Fibroblast of the aortic adventitia (primary cell): ENCODE measurements around the gene NRXN3. TPM values are rescaled to one million over a fixed set of nuclear protein-coding genes. Genes with fewer than 3 reads are reported as not detected.

Experiments used
- DNase-seq: peaks from one replicate; pipeline ENCODE4 v3.0.0-alpha.2; 2010; ENCODE audit warnings: low read depth
- H3K4me3 ChIP-seq: 2 replicates; pipeline ENCODE4 v1.5.1; 2011; ENCODE audit warnings: low read depth, mild to moderate bottlenecking, control low read depth, low read length, moderate library complexity
- total RNA-seq: library from RNA; depleted of rRNA; stranded (reverse); fragments of >200 nt; gene quantifications from 2 replicates; pipeline ENCODE4 v1.2.3, GENCODE V29; 2012; ENCODE audit warnings: low replicate concordance
- TF ChIP-seq, protein P1 (sequence below): IDR thresholded peaks from 2 replicates; pipeline ENCODE4 v1.5.1; 2011; ENCODE audit warnings: mild to moderate bottlenecking, low read length, control low read depth, inconsistent platforms; ENCODE audit not compliant: insufficient read depth

NRXN3 gene
- total RNA-seq, 1 donor = 0.18 TPM

DNA sequence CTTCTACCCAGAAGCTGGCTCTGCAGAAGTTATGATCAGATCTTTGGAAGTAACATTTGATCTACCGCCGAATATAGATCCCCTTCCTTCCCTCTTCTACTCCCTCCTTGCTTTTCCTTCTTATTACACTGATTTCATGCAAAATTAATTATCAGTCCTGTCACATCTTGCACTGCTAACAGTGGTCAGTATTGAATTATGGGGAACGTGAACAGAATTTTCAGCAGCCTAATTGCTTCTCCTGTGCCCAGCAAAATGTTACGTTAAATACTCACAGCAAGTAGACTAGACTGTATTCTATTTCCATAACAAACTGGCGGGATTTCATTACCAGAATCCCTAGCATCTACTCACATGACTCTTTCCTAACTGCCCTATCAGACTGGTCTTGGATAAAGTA lies 1444.3 kb downstream of the NRXN3 start:
- TF ChIP-seq, protein P1, sequence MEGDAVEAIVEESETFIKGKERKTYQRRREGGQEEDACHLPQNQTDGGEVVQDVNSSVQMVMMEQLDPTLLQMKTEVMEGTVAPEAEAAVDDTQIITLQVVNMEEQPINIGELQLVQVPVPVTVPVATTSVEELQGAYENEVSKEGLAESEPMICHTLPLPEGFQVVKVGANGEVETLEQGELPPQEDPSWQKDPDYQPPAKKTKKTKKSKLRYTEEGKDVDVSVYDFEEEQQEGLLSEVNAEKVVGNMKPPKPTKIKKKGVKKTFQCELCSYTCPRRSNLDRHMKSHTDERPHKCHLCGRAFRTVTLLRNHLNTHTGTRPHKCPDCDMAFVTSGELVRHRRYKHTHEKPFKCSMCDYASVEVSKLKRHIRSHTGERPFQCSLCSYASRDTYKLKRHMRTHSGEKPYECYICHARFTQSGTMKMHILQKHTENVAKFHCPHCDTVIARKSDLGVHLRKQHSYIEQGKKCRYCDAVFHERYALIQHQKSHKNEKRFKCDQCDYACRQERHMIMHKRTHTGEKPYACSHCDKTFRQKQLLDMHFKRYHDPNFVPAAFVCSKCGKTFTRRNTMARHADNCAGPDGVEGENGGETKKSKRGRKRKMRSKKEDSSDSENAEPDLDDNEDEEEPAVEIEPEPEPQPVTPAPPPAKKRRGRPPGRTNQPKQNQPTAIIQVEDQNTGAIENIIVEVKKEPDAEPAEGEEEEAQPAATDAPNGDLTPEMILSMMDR = no peak
- H3K4me3 ChIP-seq = no peak overlapping the region
- no peak for DNase-seq

DNA sequence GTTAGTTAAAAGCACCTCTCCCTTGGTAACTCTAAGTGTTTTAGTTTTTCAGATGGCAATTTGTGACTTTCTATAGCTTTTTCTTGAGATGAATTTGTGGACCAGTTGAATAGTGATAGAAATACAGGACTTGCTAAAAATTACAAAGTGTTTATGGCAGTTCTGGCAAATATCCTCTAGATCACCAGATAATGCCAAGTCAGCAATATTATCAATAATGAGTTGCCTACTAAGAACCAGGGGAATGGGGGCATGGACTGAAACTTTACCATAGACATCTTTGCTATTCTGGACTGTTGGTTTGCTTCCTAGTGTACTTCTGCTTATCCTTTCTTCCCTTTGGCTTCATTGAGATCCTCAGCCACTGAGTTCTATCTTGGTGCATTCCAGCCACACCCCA lies 1456.9 kb downstream of the NRXN3 start:
- no peak overlapping the region for H3K4me3 ChIP-seq
- no peak for DNase-seq
- TF ChIP-seq, protein P1 = no peak

DNA sequence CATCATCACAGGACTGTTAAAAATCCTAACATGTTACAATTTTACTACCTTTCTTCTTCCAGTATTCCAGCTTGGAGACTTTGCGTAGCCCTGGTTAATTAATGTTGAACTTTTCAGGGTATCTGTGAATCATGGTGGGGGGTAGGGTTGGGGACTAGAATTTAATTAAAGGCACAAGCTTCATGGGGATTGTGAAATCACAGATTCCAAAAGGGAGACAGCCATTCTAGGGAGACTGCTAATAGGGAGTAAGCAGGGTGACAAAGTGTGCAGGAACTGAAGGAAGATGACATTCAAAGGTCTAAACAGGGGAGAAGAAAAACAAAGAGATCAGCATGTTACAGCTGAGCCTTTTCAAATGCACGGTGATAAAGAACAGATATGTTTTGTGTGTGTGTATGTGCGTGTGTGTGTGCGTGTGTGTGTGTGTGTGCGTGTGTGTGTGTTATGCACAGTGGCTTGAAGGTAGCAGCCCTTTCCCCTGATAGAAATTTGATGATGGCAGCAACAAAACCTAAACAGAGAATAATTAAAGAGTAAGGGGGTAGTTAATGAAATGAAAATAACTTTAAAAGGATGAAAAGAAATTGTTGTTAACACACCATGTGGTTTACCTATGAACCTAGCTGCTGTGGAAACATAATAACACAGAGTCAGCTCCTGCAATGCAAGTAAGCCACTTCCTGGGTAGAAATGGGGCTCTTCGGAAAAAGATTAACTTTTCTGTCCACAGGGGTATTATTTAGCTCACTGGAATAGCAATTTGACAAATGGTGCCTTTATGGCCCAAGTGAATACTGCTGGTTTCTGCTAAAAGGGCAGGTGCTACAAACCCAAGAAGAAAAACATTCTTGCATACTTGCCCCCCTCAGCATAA lies 1459.5 kb downstream of the NRXN3 start:
- TF ChIP-seq, protein P1 = no peak
- no peak for DNase-seq
- no peak overlapping the region for H3K4me3 ChIP-seq

DNA sequence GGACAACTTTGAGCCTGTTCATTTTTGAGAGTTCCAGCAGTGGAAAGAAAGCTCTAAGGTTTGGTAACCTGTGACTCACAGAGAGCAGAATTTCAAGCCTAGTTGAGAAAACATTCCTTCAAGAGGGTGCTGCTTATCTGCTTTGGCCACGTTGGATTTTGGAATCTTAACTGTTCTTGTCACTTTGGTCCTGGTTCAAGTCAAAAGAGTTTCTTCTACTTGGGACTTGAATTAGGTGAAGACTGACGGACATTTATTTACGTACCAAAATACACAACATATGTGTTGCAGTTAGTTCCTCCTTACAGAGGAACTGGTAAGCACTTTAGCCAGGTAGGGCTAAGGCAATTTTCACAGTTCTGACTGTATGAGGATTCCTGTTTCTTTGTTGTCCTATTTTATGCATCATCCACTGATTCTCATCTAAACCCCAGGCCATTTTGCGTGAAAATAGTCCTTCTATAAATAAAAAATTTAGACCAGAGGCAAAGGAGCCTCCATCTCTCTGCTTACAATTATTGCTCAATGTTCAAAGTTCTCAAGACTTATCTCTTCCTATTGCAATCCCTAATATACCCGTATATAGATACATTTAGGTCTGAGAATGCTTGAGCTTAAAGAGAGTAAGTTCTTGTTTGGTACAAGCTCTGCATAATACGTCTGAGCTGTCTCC lies 1460.3 kb downstream of the NRXN3 start:
- no peak for DNase-seq
- TF ChIP-seq, protein P1 = no peak

DNA sequence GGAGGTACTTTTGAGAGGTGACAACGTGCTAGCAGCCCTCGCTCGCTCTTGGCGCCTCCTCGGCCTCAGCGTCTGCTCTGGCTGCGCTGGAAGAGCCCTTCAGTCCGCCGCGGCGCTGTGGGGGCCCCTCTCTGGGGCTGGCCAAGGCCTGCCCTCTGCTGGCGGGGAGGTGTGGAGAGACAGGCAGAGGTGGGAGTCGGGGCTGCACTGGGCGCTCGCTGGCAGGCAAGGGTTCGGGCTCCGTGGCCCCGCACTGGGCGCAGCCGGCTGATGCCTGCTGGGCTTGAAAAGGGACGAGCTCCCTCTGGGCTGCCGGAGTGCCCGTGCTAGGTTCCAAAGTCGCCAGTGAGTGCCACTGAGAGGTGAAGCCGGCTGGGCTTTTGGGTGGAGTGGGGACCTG lies 1461.1 kb downstream of the NRXN3 start:
- TF ChIP-seq, protein P1 = no peak
- DNase-seq = no peak
- H3K4me3 ChIP-seq = no peak overlapping the region

More for the DNA sequence above, 1460.3 kb downstream of the NRXN3 start:
- H3K4me3 ChIP-seq = no peak overlapping the region

DNA sequence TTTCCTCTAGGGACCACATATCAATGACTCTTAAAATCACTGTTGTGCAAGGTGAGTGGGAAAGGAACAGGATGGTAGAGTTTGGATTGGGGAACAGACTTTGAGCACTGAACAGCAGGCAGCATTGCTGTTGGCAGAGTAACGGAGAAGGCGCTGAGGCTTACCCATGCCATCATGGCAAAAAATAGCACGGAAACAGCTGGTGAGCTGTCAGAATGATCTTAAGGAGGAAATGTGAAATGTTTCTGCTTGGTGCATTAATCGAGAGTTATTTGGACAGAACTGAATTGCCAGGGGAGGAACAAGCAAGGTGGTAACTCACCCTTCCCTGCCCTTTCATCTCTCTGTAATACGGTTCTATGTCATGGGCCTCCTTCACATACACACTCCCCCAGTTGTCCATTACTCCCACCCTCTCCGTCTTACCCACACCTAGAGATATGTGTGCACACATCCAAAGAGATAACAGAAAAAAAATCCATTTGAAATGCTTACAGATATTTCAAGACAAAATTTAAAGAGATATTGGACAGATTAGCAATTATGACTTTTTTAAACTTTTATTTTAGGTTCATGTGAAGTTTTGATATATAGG lies 1468.6 kb downstream of the NRXN3 start:
- TF ChIP-seq, protein P1 = no peak

More for the DNA sequence above, 1468.6 kb downstream of the NRXN3 start:
- no peak overlapping the region for H3K4me3 ChIP-seq
- DNase-seq = no peak
